ENCODE data around the gene FZD1.

DNA sequence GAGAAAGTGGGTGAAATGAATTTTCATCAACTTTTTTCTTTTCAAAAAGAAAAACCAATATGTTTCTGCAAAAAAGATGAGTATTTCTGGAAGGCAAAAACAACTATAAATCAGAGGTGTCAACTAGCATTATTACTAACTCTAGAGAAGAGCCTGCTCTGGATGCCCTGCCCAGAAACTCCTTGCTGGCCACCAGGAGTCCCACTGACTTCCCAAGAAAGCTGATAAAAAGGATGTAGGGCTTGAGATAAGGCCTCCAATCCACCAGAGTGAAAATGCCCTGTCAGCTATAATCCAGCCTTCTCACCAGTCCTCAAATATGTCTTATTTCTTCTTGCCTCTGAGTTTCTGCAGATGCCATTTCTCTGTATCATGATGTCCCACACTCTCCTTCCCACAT is 16.7 kb upstream of the FZD1 start:
- TF ChIP-seq CTCF (IDR thresholded peaks at IDR 0.05) (no peak), ZFX (IDR thresholded peaks at IDR 0.05; ENCODE audit: borderline replicate concordance) (no peak)
